Tibial artery (tissue), 4 donors: ENCODE results near the gene GLB1L2.

Experiments used
- DNase-seq, 2 donors: peaks; one replicate each; pipeline ENCODE4 v3.0.0-alpha.2; 2019
- H3K27ac ChIP-seq, 2 donors: fragments of 200-600 bp; sonication (generic) in 1 of 2; 1 replicate in 1 of 2; 2 replicates in 1 of 2; pipeline ENCODE4 v1.5.1; 2018 to 2019; ENCODE audit warnings: mild to moderate bottlenecking in 1 of 2
- H3K27me3 ChIP-seq, 2 donors: fragments of 200-600 bp; sonication (generic) in 1 of 2; one replicate each; pipeline versions ENCODE4 v1.5.1 to v1.6.0; 2016 to 2019
- H3K36me3 ChIP-seq, 3 donors: fragments of 200-600 bp; sonication (generic) in 2 of 3; one replicate each; pipeline ENCODE4 v1.5.1; 2016 to 2019; ENCODE audit warnings: mild to moderate bottlenecking in 2 of 3
- H3K4me1 ChIP-seq, 4 donors: fragments of 200-600 bp; sonication (generic) in 2 of 4; 1 replicate in 3 of 4; 2 replicates in 1 of 4; pipeline ENCODE4 v1.5.1; 2016 to 2019
- H3K4me3 ChIP-seq, 2 donors: fragments of 200-600 bp; sonication (generic) in 1 of 2; 1 replicate in 1 of 2; 2 replicates in 1 of 2; pipeline ENCODE4 v1.5.1; 2018 to 2019; ENCODE audit warnings: mild to moderate bottlenecking in 2 of 2
- H3K9me3 ChIP-seq, 3 donors: fragments of 200-600 bp; sonication (generic) in 1 of 3; one replicate each; pipeline ENCODE4 v1.5.1; 2016 to 2019
- CTCF ChIP-seq, 2 experiments: fragments of 200-600 bp in 1 of 2; fragments of 450-650 bp in 1 of 2; IDR thresholded peaks; one replicate each; pipeline ENCODE4 v1.5.1; 2017 to 2019; ENCODE audit warnings: antibody characterized with exemption in 2 of 2, mild to moderate bottlenecking in 1 of 2, moderate library complexity in 1 of 2
- intact Hi-C: fragments of 100-400 bp; cut with DNase I; formaldehyde crosslinking; loops from one replicate; pipeline ENCODE4 v1.15.0; 2023; ENCODE audit warnings: low total_unique reads

The GLB1L2 gene

DNA sequence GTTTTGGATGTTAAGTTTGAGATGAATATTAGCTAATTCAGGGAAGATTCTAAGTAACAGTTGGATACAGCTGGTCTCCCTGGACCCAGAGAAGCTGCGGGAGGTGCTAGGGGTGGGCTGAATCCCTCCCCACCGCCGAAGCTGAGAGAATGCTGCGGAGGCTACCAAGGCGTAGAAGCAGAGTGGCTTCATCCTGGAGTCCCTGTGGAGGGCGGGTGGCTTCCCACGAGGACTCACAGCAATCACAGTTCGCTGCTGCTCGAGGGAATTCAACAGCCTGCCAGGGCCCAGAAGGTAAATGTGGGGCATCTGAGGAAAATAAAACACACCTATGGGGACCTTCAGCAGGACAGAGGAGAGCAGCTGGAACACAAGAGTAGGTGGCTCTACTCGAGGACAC lies 91.3 kb downstream of the GLB1L2 start:
- intact Hi-C loops, result no loop called here
- TF ChIP-seq CTCF (IDR thresholded peaks at IDR 0.05), result no peak
- Histone ChIP-seq H3K36me3 (no peaks in the 10 kb centered on the region), H3K4me3 (no peak overlapping the region), H3K9me3 (no peaks in the 10 kb centered on the region), H3K27me3 (peaks cover 0 to 23% of the 10 kb centered on the region in 2 donors), H3K4me1 (no peaks in the 10 kb centered on the region), H3K27ac (no peak overlapping the region)
- no peak for DNase-seq

GRCh38 chr11:134425413-134425812 lies 93.6 kb downstream of the GLB1L2 start:
- Histone ChIP-seq H3K27ac (no peak overlapping the region), H3K36me3 (no peaks in the 10 kb centered on the region), H3K4me1 (no peaks in the 10 kb centered on the region), H3K9me3 (no peaks in the 10 kb centered on the region), H3K27me3 (peaks cover 0 to 31% of the 10 kb centered on the region in 2 donors), H3K4me3 (no peak overlapping the region)
- intact Hi-C loops, result no loop called here
- TF ChIP-seq CTCF (IDR thresholded peaks at IDR 0.05), result no peak
- no peak for DNase-seq
